OCI-LY7 (cell line): ENCODE results near the gene SERPINE2. TPM values are rescaled to one million over a fixed set of nuclear protein-coding genes. Genes with fewer than 3 reads are reported as not detected.

ENCODE experiments used
- BruUV-seq: library from RNA; stranded (reverse); fragments of 400-500 nt; replicated peaks from 2 replicates; lab custom pipeline; 2021; lab: Mats Ljungman, UMichigan
- CTCF ChIA-PET: fragments of 300-600 bp; sonication (Branson Sonifier 250); formaldehyde crosslinking; loops from one replicate; lab custom pipeline; 2022; ENCODE audit warnings: antibody characterized with exemption; ENCODE audit not compliant: unreplicated experiment; lab: Charles Lee
- POLR2A ChIA-PET: fragments of 300-600 bp; sonication (Branson Sonifier 250); formaldehyde crosslinking; loops from one replicate; lab custom pipeline; 2022; ENCODE audit warnings: antibody characterized with exemption; lab: Charles Lee
- DNase-seq: peaks from one replicate; pipeline ENCODE4 v3.0.0-alpha.2; 2015; ENCODE audit warnings: low spot score
- H2AFZ ChIP-seq: fragments of 200-600 bp; sonication (generic), shearing (Covaris generic); 2 replicates; pipeline ENCODE4 v1.6.1; 2014; ENCODE audit warnings: mild to moderate bottlenecking, antibody characterized with exemption, low read length, moderate library complexity
- H3K27ac ChIP-seq: fragments of 200-600 bp; sonication (generic); 2 replicates; pipeline ENCODE4 v1.5.1; 2014; ENCODE audit warnings: mixed run types, low read depth, mild to moderate bottlenecking, moderate library complexity, low read length, inconsistent platforms; ENCODE audit not compliant: poor library complexity, severe bottlenecking
- H3K36me3 ChIP-seq: fragments of 200-600 bp; sonication (generic); 2 replicates; pipeline ENCODE4 v1.6.1; 2014; ENCODE audit warnings: mild to moderate bottlenecking, antibody characterized with exemption, low read length, moderate library complexity, mixed read lengths; ENCODE audit not compliant: insufficient read depth
- H3K4me1 ChIP-seq: fragments of 200-600 bp; sonication (generic); 2 replicates; pipeline ENCODE4 v1.5.1; 2014; ENCODE audit warnings: mild to moderate bottlenecking, low read length; ENCODE audit not compliant: insufficient read depth, poor library complexity, severe bottlenecking
- H3K4me2 ChIP-seq: fragments of 200-600 bp; sonication (generic); 2 replicates; pipeline ENCODE4 v1.6.1; 2014; ENCODE audit warnings: mild to moderate bottlenecking, low read length
- H3K4me3 ChIP-seq: fragments of 200-600 bp; sonication (generic); 2 replicates; pipeline ENCODE4 v1.5.1; 2014; ENCODE audit warnings: mild to moderate bottlenecking, low read depth, low read length; ENCODE audit not compliant: poor library complexity, severe bottlenecking
- H3K79me2 ChIP-seq: fragments of 200-600 bp; sonication (generic); 2 replicates; pipeline ENCODE4 v1.6.1; 2016; ENCODE audit warnings: low read depth, mild to moderate bottlenecking, low read length, moderate library complexity, mixed read lengths; ENCODE audit not compliant: insufficient read depth
- H3K9me2 ChIP-seq: fragments of 200-600 bp; sonication (generic); 2 replicates; pipeline ENCODE4 v1.6.1; 2016; ENCODE audit warnings: mild to moderate bottlenecking, low read length, mixed read lengths; ENCODE audit not compliant: insufficient read depth
- H3K9me3 ChIP-seq: fragments of 200-600 bp; sonication (generic); 2 replicates; pipeline ENCODE4 v1.6.1; 2014; ENCODE audit warnings: mild to moderate bottlenecking, mixed run types, low read length, mixed read lengths
- H4K20me1 ChIP-seq: fragments of 200-600 bp; sonication (generic); 2 replicates; pipeline ENCODE4 v1.6.1; 2014; ENCODE audit warnings: mild to moderate bottlenecking, antibody characterized with exemption, low read length, moderate library complexity, mixed read lengths; ENCODE audit not compliant: insufficient read depth
- EZH2phosphoT487 ChIP-seq: fragments of 200-600 bp; sonication (generic); IDR thresholded peaks from 2 replicates; pipeline ENCODE4 v1.6.1; 2018; ENCODE audit warnings: low read depth, borderline replicate concordance, mild to moderate bottlenecking, mixed run types, antibody characterized with exemption, low read length, moderate library complexity, mixed read lengths
- intact Hi-C: fragments of 100-400 bp; cut with micrococcal nuclease; formaldehyde crosslinking; loops from one replicate; pipeline ENCODE4 v1.10.0; 2022; ENCODE audit not compliant: unreplicated experiment
- total RNA-seq, 2 experiments: library from RNA; depleted of rRNA in 1 of 2; stranded (reverse); fragments of >200 nt in 1 of 2; shearing (Covaris generic) in 1 of 2; gene quantifications; 2 replicates each; pipeline ENCODE4 v1.2.3, GENCODE V29; 2014 to 2022
- TF ChIP-seq, protein P1 (sequence below): fragments of 200-600 bp; sonication (generic); conservative IDR thresholded peaks from 2 replicates; pipeline ENCODE4 v1.5.1; 2014; ENCODE audit warnings: mild to moderate bottlenecking, antibody characterized with exemption, low read length, moderate library complexity, mixed read lengths

Gene SERPINE2
- total RNA-seq, 2 experiments from 2014 or later, result not detected

DNA sequence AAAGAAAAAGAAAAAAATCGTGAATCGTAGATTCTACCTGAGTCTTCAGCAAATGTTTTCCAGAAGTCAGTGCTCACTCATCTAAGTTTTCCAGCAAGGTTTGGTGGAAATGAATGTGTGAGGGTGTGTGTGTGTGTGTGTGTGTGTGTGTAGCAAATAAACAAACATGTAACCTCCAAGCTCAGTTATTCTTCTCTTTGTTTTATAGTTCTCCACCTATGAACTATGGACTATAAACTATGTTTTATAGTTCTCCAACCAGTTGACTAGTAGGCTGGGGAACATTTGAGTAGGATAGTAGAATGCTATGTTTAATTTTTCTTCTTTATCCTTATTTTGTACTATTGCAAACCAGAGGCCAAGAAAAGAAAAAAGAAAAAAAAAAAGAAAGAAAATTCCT, 44.6 kb upstream of the SERPINE2 start:
- H3K79me2 ChIP-seq, result no peaks in the 10 kb centered on the region
- no peak overlapping the region for H3K27ac ChIP-seq
- no peak for DNase-seq
- POLR2A ChIA-PET, result interaction anchor here (0.6 to 0.7 kb wide), 2 partner anchors 12 to 121 kb away, joined by 3 read pairs; no protein-coding TSS in a partner anchor
- no peaks in the 10 kb centered on the region for H3K4me1 ChIP-seq
- CTCF ChIA-PET, result no interaction called here
- intact Hi-C loops, result no loop called here
- BruUV-seq, result no TSS peak
- no peaks in the 10 kb centered on the region for H3K9me2 ChIP-seq
- no peak overlapping the region for H3K4me2 ChIP-seq
- no peak overlapping the region for H3K4me3 ChIP-seq
- H2AFZ ChIP-seq, result no peak overlapping the region
- TF ChIP-seq EZH2phosphoT487, result no peak
- no peaks in the 10 kb centered on the region for H3K36me3 ChIP-seq
- no peaks in the 10 kb centered on the region for H4K20me1 ChIP-seq
- no peaks in the 10 kb centered on the region for H3K9me3 ChIP-seq

DNA sequence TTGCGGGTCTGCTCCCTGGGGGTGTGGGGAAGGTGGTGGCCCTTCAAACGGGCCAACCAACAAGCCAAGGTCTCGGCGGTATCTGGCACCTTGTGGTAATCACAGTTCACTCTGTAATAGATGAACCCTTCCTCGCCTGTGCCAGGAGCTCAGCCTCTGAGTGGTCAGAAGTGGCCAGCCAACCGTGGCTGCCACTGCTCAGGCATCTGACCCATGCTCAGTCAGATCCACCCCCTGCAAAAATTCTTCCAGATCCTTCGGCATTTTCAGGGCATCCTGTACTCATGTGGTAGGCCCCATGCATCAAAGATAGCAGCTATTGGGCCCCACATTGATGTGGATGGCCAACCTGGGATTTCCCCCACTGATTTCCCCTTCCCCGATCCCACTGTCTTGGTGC, 39.6 kb upstream of the SERPINE2 start:
- no peak overlapping the region for H2AFZ ChIP-seq
- TF ChIP-seq, protein P1, sequence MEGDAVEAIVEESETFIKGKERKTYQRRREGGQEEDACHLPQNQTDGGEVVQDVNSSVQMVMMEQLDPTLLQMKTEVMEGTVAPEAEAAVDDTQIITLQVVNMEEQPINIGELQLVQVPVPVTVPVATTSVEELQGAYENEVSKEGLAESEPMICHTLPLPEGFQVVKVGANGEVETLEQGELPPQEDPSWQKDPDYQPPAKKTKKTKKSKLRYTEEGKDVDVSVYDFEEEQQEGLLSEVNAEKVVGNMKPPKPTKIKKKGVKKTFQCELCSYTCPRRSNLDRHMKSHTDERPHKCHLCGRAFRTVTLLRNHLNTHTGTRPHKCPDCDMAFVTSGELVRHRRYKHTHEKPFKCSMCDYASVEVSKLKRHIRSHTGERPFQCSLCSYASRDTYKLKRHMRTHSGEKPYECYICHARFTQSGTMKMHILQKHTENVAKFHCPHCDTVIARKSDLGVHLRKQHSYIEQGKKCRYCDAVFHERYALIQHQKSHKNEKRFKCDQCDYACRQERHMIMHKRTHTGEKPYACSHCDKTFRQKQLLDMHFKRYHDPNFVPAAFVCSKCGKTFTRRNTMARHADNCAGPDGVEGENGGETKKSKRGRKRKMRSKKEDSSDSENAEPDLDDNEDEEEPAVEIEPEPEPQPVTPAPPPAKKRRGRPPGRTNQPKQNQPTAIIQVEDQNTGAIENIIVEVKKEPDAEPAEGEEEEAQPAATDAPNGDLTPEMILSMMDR, result no peak
- no peak for TF ChIP-seq EZH2phosphoT487
- H4K20me1 ChIP-seq, result no peaks in the 10 kb centered on the region
- H3K36me3 ChIP-seq, result no peaks in the 10 kb centered on the region
- ChIA-PET POLR2A (interaction anchor here (1.5 kb wide), 1 partner anchor 13 kb away, joined by 4 read pairs; no protein-coding TSS in a partner anchor), CTCF (no interaction called here)
- H3K4me3 ChIP-seq, result no peak overlapping the region
- H3K4me1 ChIP-seq, result no peaks in the 10 kb centered on the region
- no peaks in the 10 kb centered on the region for H3K79me2 ChIP-seq
- H3K27ac ChIP-seq, result no peak overlapping the region
- BruUV-seq, result no TSS peak
- no peaks in the 10 kb centered on the region for H3K9me2 ChIP-seq
- H3K4me2 ChIP-seq, result no peak overlapping the region
- no peak for DNase-seq
- H3K9me3 ChIP-seq, result no peaks in the 10 kb centered on the region
- intact Hi-C loops, result no loop called here

DNA sequence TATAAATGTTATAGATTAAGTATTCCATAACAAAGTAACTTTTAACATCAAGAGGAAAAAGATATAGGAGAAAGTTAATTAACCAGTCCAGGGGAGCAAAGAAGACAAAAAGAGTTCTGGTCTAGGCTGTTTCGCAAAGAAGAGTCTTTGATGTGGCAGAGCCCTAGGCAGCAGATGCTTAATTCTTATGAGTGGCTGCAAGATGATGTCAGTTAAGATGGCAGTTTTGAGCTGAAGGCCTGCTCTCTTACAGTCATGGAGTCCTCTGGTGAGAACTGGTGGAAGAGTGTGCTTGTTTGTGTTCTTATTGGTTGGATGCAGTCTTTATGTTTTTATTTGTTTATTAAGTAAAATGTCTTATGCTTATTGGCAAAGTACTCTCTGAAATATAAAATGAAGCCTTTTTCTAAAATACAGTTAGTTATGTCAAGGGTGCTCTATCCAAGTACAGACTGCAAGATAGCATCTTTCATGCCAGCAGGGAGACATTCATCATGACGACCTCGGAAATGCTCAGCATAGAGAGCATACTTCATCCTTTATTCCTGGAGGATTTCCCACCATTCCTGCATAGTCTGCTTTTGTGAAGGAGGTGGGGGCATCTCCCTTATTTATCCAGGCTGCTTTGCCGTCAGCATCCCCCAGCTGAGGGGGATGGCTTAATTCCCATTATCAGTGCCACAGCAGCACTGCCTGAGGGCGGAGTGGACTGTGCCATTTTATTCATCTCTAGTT, 38.9 kb upstream of the SERPINE2 start:
- H3K9me3 ChIP-seq, result no peaks in the 10 kb centered on the region
- no peaks in the 10 kb centered on the region for H3K9me2 ChIP-seq
- TF ChIP-seq, protein P1, result no peak
- no peak for TF ChIP-seq EZH2phosphoT487
- ChIA-PET POLR2A (interaction anchor here (1.5 kb wide), 1 partner anchor 13 kb away, joined by 4 read pairs; no protein-coding TSS in a partner anchor), CTCF (no interaction called here)
- H3K4me1 ChIP-seq, result no peaks in the 10 kb centered on the region
- no peaks in the 10 kb centered on the region for H4K20me1 ChIP-seq
- H2AFZ ChIP-seq, result no peak overlapping the region
- H3K27ac ChIP-seq, result no peak overlapping the region
- DNase-seq, result no peak
- no peak overlapping the region for H3K4me3 ChIP-seq
- BruUV-seq, result no TSS peak
- intact Hi-C loops, result no loop called here
- no peaks in the 10 kb centered on the region for H3K36me3 ChIP-seq
- H3K79me2 ChIP-seq, result no peaks in the 10 kb centered on the region
- no peak overlapping the region for H3K4me2 ChIP-seq
